Measurements from ENCODE around the gene JDP2. TPM values are rescaled to one million over a fixed set of nuclear protein-coding genes. Genes with fewer than 3 reads are reported as not detected.

The JDP2 gene
- total and polyA plus RNA-seq, 4 donors = 20.9 to 50.2 (median 44.0) TPM

- no peaks in the 10 kb centered on the region for H3K9me3 ChIP-seq (ENCODE audit: control insufficient read depth, low read length)
- intact Hi-C loops (cut with DNase I) = no loop called here
- DNase-seq = no peak
- WGBS, 2 donors = 96 to 97% methylated on average over 4 to 5 of the region's 5 CpGs
- no peaks in the 10 kb centered on the region for H3K4me1 ChIP-seq (ENCODE audit: control insufficient read depth in 1 of 2, insufficient read depth in 2 of 2, low read length in 2 of 2)
- no peak overlapping the region for H3K27ac ChIP-seq (ENCODE audit: low read depth in 1 of 2, low read length in 2 of 2)
- no peaks in the 10 kb centered on the region for H3K36me3 ChIP-seq (ENCODE audit: control insufficient read depth in 1 of 2, insufficient read depth in 2 of 2, low read length in 1 of 2)
- H3K27me3 ChIP-seq (ENCODE audit: control insufficient read depth in 1 of 2, insufficient read depth in 2 of 2, low read length in 1 of 2) = no peaks in the 10 kb centered on the region
- H3K4me3 ChIP-seq (ENCODE audit: low read length in 2 of 2) = no peak overlapping the region
- ATAC-seq (ENCODE audit: low FRiP score) = no peak
Measured at GRCh38 chr14:75402867-75403413, 24.9 kb upstream of the JDP2 start.

GRCh38 chr14:75404847-75405246 is 23.0 kb upstream of the JDP2 start:
- WGBS, 2 donors = 77 to 78% methylated on average over 4 of the region's 4 CpGs
- H3K27me3 ChIP-seq (ENCODE audit: control insufficient read depth in 1 of 2, insufficient read depth in 2 of 2, low read length in 1 of 2) = no peaks in the 10 kb centered on the region
- no peak overlapping the region for H3K27ac ChIP-seq (ENCODE audit: low read depth in 1 of 2, low read length in 2 of 2)
- ATAC-seq (ENCODE audit: low FRiP score) (no peak), DNase-seq (no peak)
- no peaks in the 10 kb centered on the region for H3K9me3 ChIP-seq (ENCODE audit: control insufficient read depth, low read length)
- no peaks in the 10 kb centered on the region for H3K4me1 ChIP-seq (ENCODE audit: control insufficient read depth in 1 of 2, insufficient read depth in 2 of 2, low read length in 2 of 2)
- no peak overlapping the region for H3K4me3 ChIP-seq (ENCODE audit: low read length in 2 of 2)
- intact Hi-C loops (cut with DNase I) = no loop called here
- H3K36me3 ChIP-seq (ENCODE audit: control insufficient read depth in 1 of 2, insufficient read depth in 2 of 2, low read length in 1 of 2) = no peaks in the 10 kb centered on the region

GRCh38 chr14:75406102-75406501 is 21.7 kb upstream of the JDP2 start:
- no peak for ATAC-seq (ENCODE audit: low FRiP score)
- no peak for DNase-seq
- Histone ChIP-seq H3K27ac (ENCODE audit: low read depth in 1 of 2, low read length in 2 of 2) (no peak overlapping the region), H3K27me3 (ENCODE audit: control insufficient read depth in 1 of 2, insufficient read depth in 2 of 2, low read length in 1 of 2) (no peaks in the 10 kb centered on the region), H3K9me3 (ENCODE audit: control insufficient read depth, low read length) (no peaks in the 10 kb centered on the region), H3K4me1 (ENCODE audit: control insufficient read depth in 1 of 2, insufficient read depth in 2 of 2, low read length in 2 of 2) (no peaks in the 10 kb centered on the region), H3K36me3 (ENCODE audit: control insufficient read depth in 1 of 2, insufficient read depth in 2 of 2, low read length in 1 of 2) (no peaks in the 10 kb centered on the region), H3K4me3 (ENCODE audit: low read length in 2 of 2) (no peak overlapping the region)
- WGBS, 2 donors = 95% methylated on average over 2 of the region's 2 CpGs
- intact Hi-C loops (cut with DNase I) = no loop called here

- ATAC-seq (ENCODE audit: low FRiP score) = no peak
- Histone ChIP-seq H3K27ac (ENCODE audit: low read depth in 1 of 2, low read length in 2 of 2) (no peak overlapping the region), H3K4me3 (ENCODE audit: low read length in 2 of 2) (no peak overlapping the region), H3K27me3 (ENCODE audit: control insufficient read depth in 1 of 2, insufficient read depth in 2 of 2, low read length in 1 of 2) (no peaks in the 10 kb centered on the region), H3K4me1 (ENCODE audit: control insufficient read depth in 1 of 2, insufficient read depth in 2 of 2, low read length in 2 of 2) (no peaks in the 10 kb centered on the region), H3K9me3 (ENCODE audit: control insufficient read depth, low read length) (no peaks in the 10 kb centered on the region), H3K36me3 (ENCODE audit: control insufficient read depth in 1 of 2, insufficient read depth in 2 of 2, low read length in 1 of 2) (no peaks in the 10 kb centered on the region)
- 90% methylated on average over 3 of the region's 3 CpGs for WGBS, 2 donors
- intact Hi-C loops (cut with DNase I) = no loop called here
- DNase-seq = no peak
Measured at GRCh38 chr14:75406856-75407255, 21.0 kb upstream of the JDP2 start.

GRCh38 chr14:75409316-75410205 is 18.3 kb upstream of the JDP2 start:
- Histone ChIP-seq H3K9me3 (ENCODE audit: control insufficient read depth, low read length) (no peaks in the 10 kb centered on the region), H3K27me3 (ENCODE audit: control insufficient read depth in 1 of 2, insufficient read depth in 2 of 2, low read length in 1 of 2) (no peaks in the 10 kb centered on the region), H3K4me1 (ENCODE audit: control insufficient read depth in 1 of 2, insufficient read depth in 2 of 2, low read length in 2 of 2) (no peaks in the 10 kb centered on the region), H3K4me3 (ENCODE audit: low read length in 2 of 2) (no peak overlapping the region), H3K36me3 (ENCODE audit: control insufficient read depth in 1 of 2, insufficient read depth in 2 of 2, low read length in 1 of 2) (no peaks in the 10 kb centered on the region), H3K27ac (ENCODE audit: low read depth in 1 of 2, low read length in 2 of 2) (no peak overlapping the region)
- DNase-seq (no peak), ATAC-seq (ENCODE audit: low FRiP score) (no peak)
- intact Hi-C loops (cut with DNase I) = no loop called here
- 95 to 96% methylated on average over 10 of the region's 10 CpGs for WGBS, 2 donors

GRCh38 chr14:75411214-75411540 is 16.6 kb upstream of the JDP2 start:
- ATAC-seq (ENCODE audit: low FRiP score) (no peak), DNase-seq (no peak)
- no peaks in the 10 kb centered on the region for H3K9me3 ChIP-seq (ENCODE audit: control insufficient read depth, low read length)
- intact Hi-C loops (cut with DNase I) = no loop called here
- no peak overlapping the region for H3K4me3 ChIP-seq (ENCODE audit: low read length in 2 of 2)
- no peak overlapping the region for H3K27ac ChIP-seq (ENCODE audit: low read depth in 1 of 2, low read length in 2 of 2)
- no peaks in the 10 kb centered on the region for H3K27me3 ChIP-seq (ENCODE audit: control insufficient read depth in 1 of 2, insufficient read depth in 2 of 2, low read length in 1 of 2)
- WGBS, 2 donors = 76 to 84% methylated on average over 6 of the region's 6 CpGs
- H3K4me1 ChIP-seq (ENCODE audit: control insufficient read depth in 1 of 2, insufficient read depth in 2 of 2, low read length in 2 of 2) = no peaks in the 10 kb centered on the region
- no peaks in the 10 kb centered on the region for H3K36me3 ChIP-seq (ENCODE audit: control insufficient read depth in 1 of 2, insufficient read depth in 2 of 2, low read length in 1 of 2)

- DNase-seq = no peak
- no peak overlapping the region for H3K4me3 ChIP-seq (ENCODE audit: low read length in 2 of 2)
- WGBS, 2 donors = 89 to 90% methylated on average over 2 of the region's 2 CpGs
- no peaks in the 10 kb centered on the region for H3K4me1 ChIP-seq (ENCODE audit: control insufficient read depth in 1 of 2, insufficient read depth in 2 of 2, low read length in 2 of 2)
- H3K36me3 ChIP-seq (ENCODE audit: control insufficient read depth in 1 of 2, insufficient read depth in 2 of 2, low read length in 1 of 2) = no peaks in the 10 kb centered on the region
- H3K9me3 ChIP-seq (ENCODE audit: control insufficient read depth, low read length) = no peaks in the 10 kb centered on the region
- ATAC-seq (ENCODE audit: low FRiP score) = no peak
- intact Hi-C loops (cut with DNase I) = no loop called here
- H3K27me3 ChIP-seq (ENCODE audit: control insufficient read depth in 1 of 2, insufficient read depth in 2 of 2, low read length in 1 of 2) = no peaks in the 10 kb centered on the region
- H3K27ac ChIP-seq (ENCODE audit: low read depth in 1 of 2, low read length in 2 of 2) = no peak overlapping the region
Measured at GRCh38 chr14:75413013-75413412, 14.8 kb upstream of the JDP2 start.

GRCh38 chr14:75417674-75418073 is 10.1 kb upstream of the JDP2 start:
- Histone ChIP-seq H3K4me3 (ENCODE audit: low read length in 2 of 2) (no peak overlapping the region), H3K4me1 (ENCODE audit: control insufficient read depth in 1 of 2, insufficient read depth in 2 of 2, low read length in 2 of 2) (no peaks in the 10 kb centered on the region), H3K36me3 (ENCODE audit: control insufficient read depth in 1 of 2, insufficient read depth in 2 of 2, low read length in 1 of 2) (no peaks in the 10 kb centered on the region), H3K27me3 (ENCODE audit: control insufficient read depth in 1 of 2, insufficient read depth in 2 of 2, low read length in 1 of 2) (no peaks in the 10 kb centered on the region), H3K9me3 (ENCODE audit: control insufficient read depth, low read length) (no peaks in the 10 kb centered on the region), H3K27ac (ENCODE audit: low read depth in 1 of 2, low read length in 2 of 2) (no peak overlapping the region)
- ATAC-seq (ENCODE audit: low FRiP score) (no peak), DNase-seq (no peak)
- 70 to 80% methylated on average over 1 of the region's 1 CpG for WGBS, 2 donors
- intact Hi-C loops (cut with DNase I) = no loop called here
